HCT116 (cell line): ENCODE measurements around the gene AUTS2. TPM values are rescaled to one million over a fixed set of nuclear protein-coding genes. Genes with fewer than 3 reads are reported as not detected.

Source experiments
- ATAC-seq: fragments of 200-7000 bp; cut with Tn5 transposase; 2 replicates; pipeline ENCODE4 v1.9.1; 2020; ENCODE audit warnings: mild to moderate bottlenecking, moderate library complexity
- BruUV-seq: library from RNA; stranded (reverse); fragments of 400-500 nt; replicated peaks from 2 replicates; lab custom pipeline; 2021; lab: Mats Ljungman, UMichigan
- CTCF ChIA-PET: fragments of 300-600 bp; sonication (Branson Sonifier 250); formaldehyde crosslinking; loops from one replicate; lab custom pipeline; 2021; ENCODE audit warnings: antibody characterized with exemption; lab: Charles Lee
- POLR2A ChIA-PET: fragments of 300-600, 350-600 bp; sonication (Branson Sonifier 250); formaldehyde crosslinking; loops from one replicate; lab custom pipeline; 2021; ENCODE audit warnings: antibody characterized with exemption; lab: Charles Lee
- RAD21 ChIA-PET, 2 experiments: fragments of 300-600 bp; sonication (Branson Sonifier 250); formaldehyde crosslinking; loops; one replicate each; lab custom pipeline; 2023; ENCODE audit warnings: low total read pairs in 2 of 2; ENCODE audit not compliant: uncharacterized antibody in 2 of 2, unreplicated experiment in 2 of 2, low non-redundant PET in 1 of 2; lab: Charles Lee
- DNase-seq: peaks from one replicate; pipeline ENCODE4 v3.0.0-alpha.2; 2010; ENCODE audit warnings: low read depth, low spot score
- H2AFZ ChIP-seq: fragments of 200-600 bp; shearing (Covaris generic), sonication (generic); 2 replicates; pipeline ENCODE4 v1.6.1; 2017; ENCODE audit warnings: low read depth, mixed run types, mixed read lengths, antibody characterized with exemption, low read length; ENCODE audit not compliant: poor library complexity, severe bottlenecking
- H3K27ac ChIP-seq: 2 replicates; pipeline ENCODE4 v1.5.1; 2012; ENCODE audit warnings: low read depth, low read length
- H3K27me3 ChIP-seq: fragments of 200-600 bp; sonication (generic); 2 replicates; pipeline ENCODE4 v1.6.1; 2016; ENCODE audit warnings: mixed run types, low read length, mixed read lengths; ENCODE audit not compliant: insufficient read depth
- H3K36me3 ChIP-seq, 2 experiments: fragments of 200-500 bp in 1 of 2; fragments of 200-600 bp in 1 of 2; sonication (Bioruptor generic) in 1 of 2; sonication (generic) in 1 of 2; 2 replicates each; pipeline versions ENCODE4 v1.5.1 to v1.6.1; 2014 to 2016; ENCODE audit warnings: low read length in 2 of 2, inconsistent platforms in 1 of 2, mixed read lengths in 1 of 2, mixed run types in 1 of 2; ENCODE audit not compliant: insufficient read depth in 2 of 2, control insufficient read depth in 1 of 2
- H3K4me1 ChIP-seq, 2 experiments: fragments of 200-600 bp in 1 of 2; sonication (generic) in 1 of 2; 2 replicates each; pipeline versions ENCODE4 v1.5.1 to v1.6.1; 2012 to 2017; ENCODE audit warnings: low read length in 2 of 2, inconsistent platforms in 1 of 2, mild to moderate bottlenecking in 1 of 2, mixed read lengths in 1 of 2, mixed run types in 1 of 2, moderate library complexity in 1 of 2; ENCODE audit not compliant: insufficient read depth in 2 of 2, control insufficient read depth in 1 of 2
- H3K4me2 ChIP-seq: fragments of 200-600 bp; sonication (generic); 2 replicates; pipeline ENCODE4 v1.6.1; 2017; ENCODE audit warnings: mixed run types, low read length, mixed read lengths
- H3K4me3 ChIP-seq, 2 experiments: fragments of 200-600 bp in 1 of 2; sonication (generic) in 1 of 2; replicated peaks in 1 of 2; 2 replicates each; pipeline ENCODE4 v1.5.1; 2011 to 2016; ENCODE audit warnings: low read length in 2 of 2, control low read depth in 1 of 2, low read depth in 1 of 2, mild to moderate bottlenecking in 1 of 2, mixed read lengths in 1 of 2, mixed run types in 1 of 2
- H3K79me2 ChIP-seq: fragments of 200-600 bp; sonication (generic); 2 replicates; pipeline ENCODE4 v1.6.1; 2017; ENCODE audit warnings: mild to moderate bottlenecking, mixed run types, low read length, moderate library complexity, mixed read lengths; ENCODE audit not compliant: insufficient read depth
- H3K9ac ChIP-seq: fragments of 200-600 bp; sonication (generic); 2 replicates; pipeline ENCODE4 v1.6.1; 2016; ENCODE audit warnings: low read length, mixed read lengths
- H3K9me2 ChIP-seq: fragments of 200-600 bp; sonication (generic), shearing (Covaris generic); 2 replicates; pipeline ENCODE4 v1.6.1; 2017; ENCODE audit warnings: mixed run types, mild to moderate bottlenecking, moderate library complexity; ENCODE audit not compliant: insufficient read depth
- H3K9me3 ChIP-seq, 2 experiments: fragments of 200-500 bp in 1 of 2; fragments of 200-600 bp in 1 of 2; sonication (Bioruptor generic) in 1 of 2; sonication (generic) in 1 of 2; 2 replicates each; pipeline ENCODE4 v1.6.1; 2014 to 2017; ENCODE audit warnings: low read length in 2 of 2, mixed read lengths in 2 of 2, inconsistent platforms in 1 of 2, low read depth in 1 of 2, mild to moderate bottlenecking in 1 of 2, mixed run types in 1 of 2, moderate library complexity in 1 of 2; ENCODE audit not compliant: control insufficient read depth in 1 of 2, insufficient read depth in 1 of 2
- H4K20me1 ChIP-seq: fragments of 200-600 bp; sonication (generic), shearing (Covaris generic); 2 replicates; pipeline ENCODE4 v1.6.1; 2017; ENCODE audit warnings: mixed run types, mild to moderate bottlenecking, moderate library complexity; ENCODE audit not compliant: insufficient read depth
- CBX3 ChIP-seq: IDR thresholded peaks from 2 replicates; pipeline ENCODE4 v1.6.1; 2012; ENCODE audit warnings: low read depth
- EGR1 ChIP-seq: IDR thresholded peaks from 2 replicates; pipeline ENCODE4 v1.6.1; 2012; ENCODE audit warnings: low read depth
- ELF1 ChIP-seq: IDR thresholded peaks from 2 replicates; pipeline ENCODE4 v1.6.1; 2012; ENCODE audit warnings: low read depth, borderline replicate concordance
- POLR2A ChIP-seq: IDR thresholded peaks from 2 replicates; pipeline ENCODE4 v1.7.0; 2011; ENCODE audit warnings: borderline replicate concordance; ENCODE audit not compliant: insufficient read depth, insufficient read length; ENCODE audit errors: extremely low read depth
- POLR2AphosphoS5 ChIP-seq: IDR thresholded peaks from 2 replicates; pipeline ENCODE4 v1.6.1; 2011; ENCODE audit warnings: mild to moderate bottlenecking, low read depth, low read length, moderate library complexity
- RAD21 ChIP-seq: IDR thresholded peaks from 2 replicates; pipeline ENCODE4 v1.6.1; 2012; ENCODE audit warnings: low read depth, mild to moderate bottlenecking
- TCF7L2 ChIP-seq: IDR thresholded peaks from 2 replicates; pipeline ENCODE4 v1.7.0; 2011; ENCODE audit warnings: borderline replicate concordance, inconsistent platforms; ENCODE audit not compliant: insufficient read depth, insufficient read length; ENCODE audit errors: extremely low read depth
- YY1 ChIP-seq: IDR thresholded peaks from 2 replicates; pipeline ENCODE4 v1.6.1; 2011; ENCODE audit warnings: low read length, low read depth, moderate library complexity, mild to moderate bottlenecking; ENCODE audit not compliant: insufficient replicate concordance; ENCODE audit errors: extremely low read depth
- ZNF274 ChIP-seq: fragments of 200-500 bp; sonication (Bioruptor generic); IDR thresholded peaks from 2 replicates; pipeline ENCODE4 v1.6.1; 2014; ENCODE audit warnings: mild to moderate bottlenecking, low read depth, low read length, inconsistent platforms
- intact Hi-C: fragments of 100-400 bp; cut with micrococcal nuclease; formaldehyde crosslinking; loops from 2 replicates; pipeline ENCODE4 v1.10.0; 2022
- total RNA-seq: library from RNA; stranded (reverse); gene quantifications from one replicate; pipeline ENCODE4 v1.2.1, GENCODE V29; 2021; ENCODE audit not compliant: unreplicated experiment

AUTS2 gene
- total RNA-seq, 1 experiment from 2014 or later, result 0.93 TPM

- intact Hi-C loops, result no loop called here
- Histone ChIP-seq H4K20me1 (no peaks in the 10 kb centered on the region), H3K4me2 (no peak overlapping the region), H3K4me3 (no peak overlapping the region), H3K9ac (no peak overlapping the region), H3K9me3 (peaks cover 16 to 18% of the 10 kb centered on the region in 2 experiments; a peak in 2 of 4 replicates), H2AFZ (no peak overlapping the region), H3K36me3 (no peaks in the 10 kb centered on the region), H3K9me2 (no peaks in the 10 kb centered on the region), H3K4me1 (no peaks in the 10 kb centered on the region), H3K79me2 (no peaks in the 10 kb centered on the region), H3K27me3 (no peaks in the 10 kb centered on the region), H3K27ac (no peak overlapping the region)
- DNase-seq (no peak), ATAC-seq (no peak)
- no peak for TF ChIP-seq RAD21
- no peak for TF ChIP-seq POLR2A
- no peak for TF ChIP-seq ZNF274
- no peak for TF ChIP-seq YY1
- no peak for TF ChIP-seq CBX3
- TF ChIP-seq POLR2AphosphoS5, result no peak
- no peak for TF ChIP-seq ELF1
- TF ChIP-seq EGR1, result no peak
- TF ChIP-seq TCF7L2, result no peak
- CTCF ChIA-PET, result no interaction called here
- POLR2A ChIA-PET, result no interaction called here
- no TSS peak for BruUV-seq
- RAD21 ChIA-PET, result no interaction called here
These were observed 429.6 kb downstream of the AUTS2 start for GRCh38 chr7:70027867-70028266.

GRCh38 chr7:70028620-70029019 is 430.3 kb downstream of the AUTS2 start:
- Histone ChIP-seq H3K9ac (no peak overlapping the region), H3K36me3 (no peaks in the 10 kb centered on the region), H3K27ac (no peak overlapping the region), H4K20me1 (no peaks in the 10 kb centered on the region), H3K79me2 (no peaks in the 10 kb centered on the region), H3K9me2 (no peaks in the 10 kb centered on the region), H2AFZ (no peak overlapping the region), H3K27me3 (no peaks in the 10 kb centered on the region), H3K4me3 (no peak overlapping the region), H3K4me1 (no peaks in the 10 kb centered on the region), H3K4me2 (no peak overlapping the region), H3K9me3 (peaks cover 16 to 18% of the 10 kb centered on the region in 2 experiments; a peak in 2 of 4 replicates)
- no peak for TF ChIP-seq RAD21
- BruUV-seq, result no TSS peak
- ATAC-seq (no peak), DNase-seq (no peak)
- RAD21 ChIA-PET, result no interaction called here
- POLR2A ChIA-PET, result no interaction called here
- intact Hi-C loops, result no loop called here
- CTCF ChIA-PET, result no interaction called here
